Natural killer cell treated with Interleukin-12 subunit alpha and Interleukin-12 subunit beta and Interleukin-15 and Interleukin-18, amount 100 ng/mL, for 72 hours (primary cell): ENCODE measurements around the gene DNAH2. TPM values are rescaled to one million over a fixed set of nuclear protein-coding genes. Genes with fewer than 3 reads are reported as not detected.

Source experiments
- ATAC-seq, 2 donors: fragments of 150-1000 bp; cut with Tn5 transposase in 1 of 2; sonication (Bioruptor Pico), chemical (Tn5 transposase) in 1 of 2; 2 replicates each; pipeline ENCODE4 v1.10.0; 2021
- DNase-seq: peaks from one replicate; pipeline ENCODE4 v3.0.0; 2022; ENCODE audit warnings: low spot score
- H3K27ac Mint-ChIP-seq, 2 donors: 1 replicate in 1 of 2; 2 replicates in 1 of 2; pipeline ENCODE4 v1.8.0; 2022; ENCODE audit warnings: mixed read lengths in 2 of 2, mild to moderate bottlenecking in 1 of 2, moderate library complexity in 1 of 2
- H3K27me3 Mint-ChIP-seq, 2 donors: 1 replicate in 1 of 2; 2 replicates in 1 of 2; pipeline ENCODE4 v1.8.0; 2022; ENCODE audit warnings: mixed read lengths in 2 of 2
- H3K36me3 Mint-ChIP-seq: one replicate; pipeline ENCODE4 v1.8.0; 2022; ENCODE audit warnings: mixed read lengths
- H3K4me1 Mint-ChIP-seq, 2 donors: 1 replicate in 1 of 2; 2 replicates in 1 of 2; pipeline ENCODE4 v1.8.0; 2022; ENCODE audit warnings: low read depth in 2 of 2, mixed read lengths in 2 of 2, mild to moderate bottlenecking in 1 of 2
- H3K4me3 Mint-ChIP-seq: one replicate; pipeline ENCODE4 v1.8.0; 2022; ENCODE audit warnings: mixed read lengths
- H3K9me3 Mint-ChIP-seq: 2 replicates; pipeline ENCODE4 v1.8.0; 2022; ENCODE audit warnings: mixed read lengths
- total RNA-seq, 2 donors: library from RNA; stranded (reverse); gene quantifications; one replicate each; pipeline ENCODE4 v1.2.3, GENCODE V29; 2022

Gene DNAH2
- total RNA-seq, 2 donors from 2014 or later = 0.10 TPM; not detected in 1

- peaks cover 0 to 2% of the 10 kb centered on the region in 2 donors for H3K27me3 Mint-ChIP-seq
- ATAC-seq (peak; percentile 2 to 20), DNase-seq (peak; percentile 63)
- H3K4me3 Mint-ChIP-seq = peak overlapping the region; percentile 98
- peak overlapping the region; percentile 83 to 92 for H3K27ac Mint-ChIP-seq
- no peaks in the 10 kb centered on the region for H3K36me3 Mint-ChIP-seq
- H3K9me3 Mint-ChIP-seq = no peaks in the 10 kb centered on the region
- peaks cover 47 to 53% of the 10 kb centered on the region in 2 donors for H3K4me1 Mint-ChIP-seq
Observed at GRCh38 chr17:7834542-7834956, 117.0 kb downstream of the DNAH2 start.

GRCh38 chr17:7834957-7835813, 117.6 kb downstream of the DNAH2 start:
- H3K4me3 Mint-ChIP-seq = peak overlapping the region; percentile 98
- H3K4me1 Mint-ChIP-seq = peaks cover 51 to 58% of the 10 kb centered on the region in 2 donors
- no peaks in the 10 kb centered on the region for H3K9me3 Mint-ChIP-seq

DNA sequence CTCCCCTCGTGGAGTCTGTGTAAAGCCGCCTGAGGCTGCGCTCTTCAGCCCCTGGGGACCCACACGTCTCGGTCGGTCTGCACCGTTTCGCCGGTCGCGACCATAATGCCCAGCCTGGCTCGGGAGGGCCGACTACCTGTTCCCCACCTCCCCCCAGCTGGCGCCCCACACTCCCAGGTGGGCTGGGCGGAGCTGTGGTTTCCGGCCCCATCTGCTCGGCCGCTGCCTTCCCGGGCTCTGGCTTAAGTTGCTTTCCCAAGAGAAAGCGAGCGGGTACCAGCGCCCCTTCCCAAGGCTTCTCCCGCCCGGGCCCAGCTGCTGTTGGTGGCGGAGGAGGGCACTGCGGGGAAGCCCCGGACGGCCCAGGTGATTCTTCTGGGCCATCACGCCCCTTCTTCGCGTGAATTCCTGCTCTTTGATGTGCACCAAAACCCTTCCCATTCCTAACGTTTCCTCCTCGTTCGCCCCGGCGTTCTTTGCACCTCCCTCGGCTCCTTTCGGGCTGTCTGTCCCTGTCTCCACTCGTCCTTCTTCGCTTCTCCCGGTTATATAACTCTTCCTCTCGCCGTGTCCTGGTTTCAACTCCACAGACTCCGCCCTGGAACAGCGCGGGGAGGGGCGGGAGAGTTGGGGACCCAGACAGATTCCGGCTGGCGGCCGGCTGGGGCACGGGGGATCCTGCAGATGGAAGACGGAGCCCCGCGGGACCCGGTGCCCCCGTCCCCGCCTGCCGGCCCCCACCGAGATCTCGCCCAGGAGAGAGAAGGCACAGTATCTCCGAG, 118.5 kb downstream of the DNAH2 start:
- Mint-ChIP-seq H3K27me3 (peaks cover 0 to 2% of the 10 kb centered on the region in 2 donors), H3K4me1 (peaks cover 59 to 66% of the 10 kb centered on the region in 2 donors), H3K9me3 (no peaks in the 10 kb centered on the region), H3K4me3 (peak overlapping the region; percentile 94), H3K27ac (peak overlapping the region; percentile 79 to 92), H3K36me3 (no peaks in the 10 kb centered on the region)
- ATAC-seq = no peak
- peak; percentile 56 for DNase-seq

More at GRCh38 chr17:7834957-7835813, 117.6 kb downstream of the DNAH2 start:
- Mint-ChIP-seq H3K27ac (peak overlapping the region; percentile 83 to 92), H3K27me3 (peaks cover 0 to 2% of the 10 kb centered on the region in 2 donors), H3K36me3 (no peaks in the 10 kb centered on the region)
- DNase-seq = peak; percentile 91
- peak; percentile 75 to 82 for ATAC-seq

DNA sequence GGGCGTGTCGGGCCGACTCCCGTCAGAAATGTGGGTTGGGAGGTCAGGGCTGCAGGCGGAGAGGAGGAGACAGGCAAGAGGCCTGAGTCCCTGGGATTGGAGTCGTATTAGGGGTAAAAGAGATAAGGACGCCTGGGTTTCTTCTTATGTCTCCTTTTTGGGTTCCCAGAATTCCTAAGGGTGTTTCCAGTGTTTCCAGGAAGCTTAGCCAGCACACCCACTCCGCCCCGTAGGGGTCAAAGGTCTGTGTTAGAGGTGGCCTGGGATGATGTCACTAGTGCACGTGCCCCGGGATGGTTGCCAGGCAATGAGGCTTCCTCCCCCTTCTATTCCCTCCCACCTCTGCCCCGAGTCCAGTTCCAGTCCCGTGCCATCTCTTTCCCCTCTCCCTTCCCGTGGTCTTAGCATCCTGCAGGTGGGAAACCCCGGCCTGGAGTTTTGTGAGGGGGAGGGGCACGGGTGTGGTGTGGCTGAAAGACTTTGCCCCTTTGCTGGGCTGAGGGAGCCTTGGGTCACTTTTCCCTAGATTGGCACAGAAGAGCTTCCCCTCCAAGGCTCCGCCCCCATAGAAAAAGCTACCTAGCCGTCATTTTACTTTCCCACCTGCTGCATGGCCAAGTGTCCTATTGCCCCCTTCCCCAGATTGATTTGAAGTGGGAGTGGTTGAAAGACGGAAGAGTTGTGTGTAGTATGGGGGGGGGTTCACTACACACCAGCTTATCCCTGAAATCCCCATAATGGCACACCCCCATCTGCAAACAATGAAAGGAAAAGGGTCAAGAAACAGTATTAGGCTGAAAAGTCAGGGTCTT, 119.3 kb downstream of the DNAH2 start:
- Mint-ChIP-seq H3K27me3 (peaks cover 0 to 2% of the 10 kb centered on the region in 2 donors), H3K4me3 (peak overlapping the region; percentile 94), H3K9me3 (no peaks in the 10 kb centered on the region), H3K27ac (peak overlapping the region; percentile 79 to 90), H3K36me3 (no peaks in the 10 kb centered on the region), H3K4me1 (peaks cover 64 to 72% of the 10 kb centered on the region in 2 donors)
- DNase-seq = peak; percentile 62
- no peak for ATAC-seq

- Mint-ChIP-seq H3K27me3 (peaks cover 0 to 2% of the 10 kb centered on the region in 2 donors), H3K27ac (peak overlapping the region; percentile 79 to 90), H3K9me3 (no peaks in the 10 kb centered on the region), H3K4me3 (peak overlapping the region; percentile 94), H3K36me3 (no peaks in the 10 kb centered on the region), H3K4me1 (peaks cover 70 to 79% of the 10 kb centered on the region in 2 donors)
- ATAC-seq (no peak), DNase-seq (peak; percentile 15)
Observed at GRCh38 chr17:7837408-7838088, 120.0 kb downstream of the DNAH2 start.

- DNase-seq = peak; percentile 68
- Mint-ChIP-seq H3K4me1 (peaks cover 74 to 83% of the 10 kb centered on the region in 2 donors), H3K36me3 (no peaks in the 10 kb centered on the region), H3K9me3 (no peaks in the 10 kb centered on the region), H3K27me3 (no peaks in the 10 kb centered on the region), H3K4me3 (peak overlapping the region; percentile 94), H3K27ac (peak overlapping the region; percentile 83 to 90)
- ATAC-seq = no peak
Observed at GRCh38 chr17:7838090-7839075, 120.8 kb downstream of the DNAH2 start.

GRCh38 chr17:7839190-7839875, 121.8 kb downstream of the DNAH2 start:
- no peaks in the 10 kb centered on the region for H3K9me3 Mint-ChIP-seq
- H3K27me3 Mint-ChIP-seq = no peaks in the 10 kb centered on the region
- H3K27ac Mint-ChIP-seq = peak overlapping the region; percentile 83 to 88
- DNase-seq = no peak
- no peak for ATAC-seq
- peaks cover 73 to 81% of the 10 kb centered on the region in 2 donors for H3K4me1 Mint-ChIP-seq
- peak overlapping the region; percentile 79 for H3K4me3 Mint-ChIP-seq
- H3K36me3 Mint-ChIP-seq = no peaks in the 10 kb centered on the region

DNA sequence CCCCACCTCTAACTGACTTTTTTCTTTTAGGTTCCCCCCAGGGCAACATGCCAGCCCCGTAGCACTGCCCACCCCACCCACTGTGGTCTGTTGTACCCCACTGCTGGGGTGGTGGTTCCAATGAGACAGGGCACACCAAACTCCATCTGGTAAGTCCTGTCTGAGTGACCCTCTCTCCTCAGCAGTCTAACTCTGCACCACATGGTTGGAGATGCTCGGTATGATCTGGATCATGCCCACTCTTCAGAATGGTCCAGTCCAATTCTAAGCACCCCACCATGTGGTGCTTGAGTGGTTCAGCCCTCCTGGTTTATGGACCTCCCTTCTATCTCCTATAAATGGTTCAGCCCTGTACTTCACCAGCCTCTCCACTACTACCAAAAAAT, 122.3 kb downstream of the DNAH2 start:
- Mint-ChIP-seq H3K27me3 (no peaks in the 10 kb centered on the region), H3K9me3 (no peaks in the 10 kb centered on the region), H3K36me3 (no peaks in the 10 kb centered on the region), H3K4me3 (peak overlapping the region; percentile 93), H3K27ac (peak overlapping the region in 1 of 2 donors; percentile 99), H3K4me1 (peaks cover 71 to 76% of the 10 kb centered on the region in 2 donors)
- DNase-seq (peak; percentile 20), ATAC-seq (no peak)

GRCh38 chr17:7840441-7840840, 122.9 kb downstream of the DNAH2 start:
- Mint-ChIP-seq H3K27ac (peak overlapping the region; percentile 99), H3K27me3 (no peaks in the 10 kb centered on the region), H3K9me3 (no peaks in the 10 kb centered on the region), H3K36me3 (no peaks in the 10 kb centered on the region), H3K4me1 (peaks cover 65 to 71% of the 10 kb centered on the region in 2 donors), H3K4me3 (peak overlapping the region; percentile 93)
- ATAC-seq (no peak), DNase-seq (peak; percentile 26)

GRCh38 chr17:7840875-7841274, 123.3 kb downstream of the DNAH2 start:
- no peaks in the 10 kb centered on the region for H3K27me3 Mint-ChIP-seq
- peak overlapping the region; percentile 99 for H3K27ac Mint-ChIP-seq
- H3K4me3 Mint-ChIP-seq = peak overlapping the region; percentile 93
- H3K4me1 Mint-ChIP-seq = peaks cover 68 to 75% of the 10 kb centered on the region in 2 donors
- no peaks in the 10 kb centered on the region for H3K36me3 Mint-ChIP-seq
- DNase-seq (no peak), ATAC-seq (no peak)
- H3K9me3 Mint-ChIP-seq = no peaks in the 10 kb centered on the region

DNA sequence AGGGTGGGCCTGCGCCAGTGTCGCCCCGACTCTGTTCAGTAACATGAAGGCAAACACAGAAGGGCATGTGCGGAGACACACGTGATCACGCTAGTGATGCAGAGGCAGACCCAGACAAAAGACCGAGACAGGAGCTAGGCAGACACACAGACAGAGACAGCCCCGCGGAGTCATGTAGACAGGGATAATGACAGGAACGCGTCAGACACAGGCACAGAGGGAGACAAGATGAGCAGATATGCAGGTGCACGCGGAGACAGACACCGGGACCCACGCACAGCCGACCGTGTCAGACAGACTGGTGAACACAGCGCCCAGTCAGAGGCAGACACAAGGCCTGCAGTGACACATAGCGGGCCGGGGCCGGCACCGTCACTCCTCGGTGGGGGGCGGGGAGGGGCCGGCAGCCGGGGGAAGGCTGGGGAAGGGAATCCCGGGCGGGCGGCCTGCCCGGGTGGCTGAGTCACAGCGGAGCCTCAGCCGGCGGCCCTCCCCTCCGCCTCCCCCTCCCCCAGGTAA, 123.9 kb downstream of the DNAH2 start:
- ATAC-seq = peak; percentile 60 to 67
- H3K27ac Mint-ChIP-seq = peak overlapping the region; percentile 99
- peaks cover 65 to 70% of the 10 kb centered on the region in 2 donors for H3K4me1 Mint-ChIP-seq
- peak overlapping the region; percentile 93 for H3K4me3 Mint-ChIP-seq
- H3K36me3 Mint-ChIP-seq = no peaks in the 10 kb centered on the region
- H3K9me3 Mint-ChIP-seq = no peaks in the 10 kb centered on the region
- DNase-seq = peak; percentile 91
- no peaks in the 10 kb centered on the region for H3K27me3 Mint-ChIP-seq
